Measurements from ENCODE around the gene MAK. TPM values are rescaled to one million over a fixed set of nuclear protein-coding genes. Genes with fewer than 3 reads are reported as not detected.
"Not testable (repeated sequence)": the region's sequence is repeated elsewhere in the genome, so short reads cannot be mapped to it uniquely, and the experiment has no call there.

The MAK gene
- total RNA-seq, 1 donor from 2014 or later, result 0.17 TPM

DNA sequence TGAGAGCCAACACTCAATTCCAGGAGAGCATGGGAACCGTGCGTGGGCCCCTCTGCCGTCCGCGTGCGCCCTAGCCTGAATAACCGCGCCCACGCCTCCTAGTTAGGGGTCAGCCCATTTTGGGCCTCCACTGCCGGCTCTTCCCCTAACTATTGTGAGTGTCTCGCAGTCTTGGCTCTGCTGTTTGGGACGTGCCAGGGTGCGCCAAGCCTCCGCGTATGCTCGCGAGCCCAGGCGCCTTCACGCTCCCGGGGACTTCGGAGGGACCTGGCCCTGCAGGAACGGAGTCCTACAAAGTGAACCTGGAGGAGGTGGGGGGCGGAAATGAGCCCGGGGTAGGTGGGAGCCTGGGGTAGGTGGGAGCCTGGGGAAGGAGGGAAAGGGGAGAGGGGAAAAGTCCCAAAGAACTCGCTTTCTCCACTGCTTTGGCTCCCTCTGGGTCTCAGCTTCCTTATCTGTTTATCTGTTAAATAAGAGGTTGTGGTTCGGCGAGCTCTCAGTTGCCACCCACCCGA lies 44.4 kb upstream of the MAK start:
- no peak overlapping the region for H3K4me3 ChIP-seq (ENCODE audit: low read depth, low read length)

DNA sequence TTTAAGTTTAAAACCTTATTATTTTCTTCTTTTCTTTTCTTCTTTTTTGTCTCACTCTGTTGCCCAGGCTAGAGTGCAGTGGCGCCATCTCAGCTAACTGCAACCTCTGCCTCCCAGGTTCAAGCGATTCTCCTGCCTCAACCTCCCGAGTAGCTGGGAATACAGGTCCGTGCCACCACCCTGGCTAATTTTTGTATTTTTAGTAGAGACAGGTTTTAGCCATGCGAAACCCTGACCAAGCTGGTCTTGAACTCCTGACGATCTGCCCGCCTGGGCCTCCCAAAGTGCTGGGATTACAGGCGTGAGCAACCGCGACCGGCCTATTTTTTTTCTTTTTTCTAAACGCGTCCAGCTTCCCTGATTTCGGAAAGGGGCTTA lies 43.9 kb upstream of the MAK start:
- H3K4me3 ChIP-seq (ENCODE audit: low read depth, low read length); H3K36me3 ChIP-seq (ENCODE audit: control insufficient read depth, insufficient read depth, low read length); DNase-seq (ENCODE audit: low read depth): not testable (repeated sequence)
- peaks cover 48% of the 10 kb centered on the region for H3K27me3 ChIP-seq (ENCODE audit: control insufficient read depth, insufficient read depth, low read length)

More for the DNA sequence above, 44.4 kb upstream of the MAK start:
- DNase-seq (ENCODE audit: low read depth), result no peak
- peaks cover 48% of the 10 kb centered on the region for H3K27me3 ChIP-seq (ENCODE audit: control insufficient read depth, insufficient read depth, low read length)
- H3K36me3 ChIP-seq (ENCODE audit: control insufficient read depth, insufficient read depth, low read length), result no peaks in the 10 kb centered on the region
- TF ChIP-seq, protein P1, sequence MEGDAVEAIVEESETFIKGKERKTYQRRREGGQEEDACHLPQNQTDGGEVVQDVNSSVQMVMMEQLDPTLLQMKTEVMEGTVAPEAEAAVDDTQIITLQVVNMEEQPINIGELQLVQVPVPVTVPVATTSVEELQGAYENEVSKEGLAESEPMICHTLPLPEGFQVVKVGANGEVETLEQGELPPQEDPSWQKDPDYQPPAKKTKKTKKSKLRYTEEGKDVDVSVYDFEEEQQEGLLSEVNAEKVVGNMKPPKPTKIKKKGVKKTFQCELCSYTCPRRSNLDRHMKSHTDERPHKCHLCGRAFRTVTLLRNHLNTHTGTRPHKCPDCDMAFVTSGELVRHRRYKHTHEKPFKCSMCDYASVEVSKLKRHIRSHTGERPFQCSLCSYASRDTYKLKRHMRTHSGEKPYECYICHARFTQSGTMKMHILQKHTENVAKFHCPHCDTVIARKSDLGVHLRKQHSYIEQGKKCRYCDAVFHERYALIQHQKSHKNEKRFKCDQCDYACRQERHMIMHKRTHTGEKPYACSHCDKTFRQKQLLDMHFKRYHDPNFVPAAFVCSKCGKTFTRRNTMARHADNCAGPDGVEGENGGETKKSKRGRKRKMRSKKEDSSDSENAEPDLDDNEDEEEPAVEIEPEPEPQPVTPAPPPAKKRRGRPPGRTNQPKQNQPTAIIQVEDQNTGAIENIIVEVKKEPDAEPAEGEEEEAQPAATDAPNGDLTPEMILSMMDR (IDR thresholded peaks at IDR 0.05; ENCODE audit: insufficient read depth, low read length, poor library complexity, severe bottlenecking), result no peak

DNA sequence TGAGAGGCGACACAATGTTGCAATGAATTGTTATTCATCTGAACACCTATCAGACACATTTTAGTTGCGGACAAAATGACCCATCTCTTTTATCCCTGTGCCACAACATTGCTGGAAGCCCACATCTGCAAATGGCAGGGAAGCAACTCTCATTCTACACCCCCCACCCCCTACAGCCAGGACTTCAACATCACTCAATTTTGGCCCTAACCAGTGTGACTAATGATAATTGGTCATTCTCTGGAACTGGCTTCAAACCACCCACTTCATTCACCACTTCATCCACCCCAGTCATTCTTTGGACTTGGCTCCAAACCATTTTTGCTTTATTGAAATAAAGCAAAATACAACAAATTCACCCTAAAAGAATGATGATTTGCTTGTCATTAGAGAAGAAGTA lies 42.0 kb upstream of the MAK start:
- TF ChIP-seq, protein P1 (IDR thresholded peaks at IDR 0.05; ENCODE audit: insufficient read depth, low read length, poor library complexity, severe bottlenecking), result no peak
- no peak for DNase-seq (ENCODE audit: low read depth)
- H3K36me3 ChIP-seq (ENCODE audit: control insufficient read depth, insufficient read depth, low read length), result no peaks in the 10 kb centered on the region
- H3K27me3 ChIP-seq (ENCODE audit: control insufficient read depth, insufficient read depth, low read length), result peaks cover 46% of the 10 kb centered on the region
- no peak overlapping the region for H3K4me3 ChIP-seq (ENCODE audit: low read depth, low read length)

DNA sequence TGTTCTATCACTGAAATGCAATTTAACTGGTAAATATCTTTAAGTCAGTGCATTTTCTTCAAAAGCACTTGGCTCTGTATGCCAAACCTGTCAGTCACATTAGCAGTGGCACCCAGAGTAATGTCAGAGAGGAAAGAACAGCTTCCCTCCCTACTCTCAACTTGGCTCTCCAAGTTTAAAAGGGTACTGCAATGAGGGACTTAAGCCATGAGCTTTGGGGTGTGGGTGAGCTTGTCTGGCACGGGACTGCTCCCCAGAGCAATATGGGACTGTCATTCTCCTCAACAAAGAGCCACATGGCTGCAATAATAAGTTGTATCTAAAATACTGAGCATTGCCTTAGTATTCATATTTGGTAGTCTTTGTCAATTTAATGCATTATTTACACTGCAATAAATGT lies 39.5 kb upstream of the MAK start:
- DNase-seq (ENCODE audit: low read depth), result no peak
- Histone ChIP-seq H3K4me3 (ENCODE audit: low read depth, low read length) (no peak overlapping the region), H3K36me3 (ENCODE audit: control insufficient read depth, insufficient read depth, low read length) (no peaks in the 10 kb centered on the region), H3K27me3 (ENCODE audit: control insufficient read depth, insufficient read depth, low read length) (peaks cover 26% of the 10 kb centered on the region)
- TF ChIP-seq, protein P1 (IDR thresholded peaks at IDR 0.05; ENCODE audit: insufficient read depth, low read length, poor library complexity, severe bottlenecking), result no peak

DNA sequence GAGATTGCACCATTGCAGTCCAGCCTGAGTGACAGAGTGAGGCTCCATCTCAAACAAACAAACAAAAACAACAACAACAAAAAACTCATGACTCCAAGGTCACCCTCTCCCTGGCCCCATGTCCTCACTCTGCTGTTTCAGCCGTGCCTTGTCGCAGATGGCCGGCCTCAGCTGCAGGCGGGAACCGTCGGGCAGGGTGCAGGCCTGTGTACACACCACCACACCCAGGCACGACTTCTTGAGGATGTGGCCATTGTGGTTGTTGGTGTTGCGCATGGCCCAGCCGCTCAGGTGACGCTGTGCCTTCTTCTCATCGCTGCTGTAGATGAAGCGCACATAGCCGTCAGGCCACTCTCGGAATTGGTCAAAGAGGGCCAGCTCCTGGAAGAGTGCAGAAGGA lies 38.7 kb upstream of the MAK start:
- Histone ChIP-seq H3K4me3 (ENCODE audit: low read depth, low read length) (no peak overlapping the region), H3K27me3 (ENCODE audit: control insufficient read depth, insufficient read depth, low read length) (peaks cover 18% of the 10 kb centered on the region), H3K36me3 (ENCODE audit: control insufficient read depth, insufficient read depth, low read length) (no peaks in the 10 kb centered on the region)
- TF ChIP-seq, protein P1 (IDR thresholded peaks at IDR 0.05; ENCODE audit: insufficient read depth, low read length, poor library complexity, severe bottlenecking), result no peak
- no peak for DNase-seq (ENCODE audit: low read depth)

DNA sequence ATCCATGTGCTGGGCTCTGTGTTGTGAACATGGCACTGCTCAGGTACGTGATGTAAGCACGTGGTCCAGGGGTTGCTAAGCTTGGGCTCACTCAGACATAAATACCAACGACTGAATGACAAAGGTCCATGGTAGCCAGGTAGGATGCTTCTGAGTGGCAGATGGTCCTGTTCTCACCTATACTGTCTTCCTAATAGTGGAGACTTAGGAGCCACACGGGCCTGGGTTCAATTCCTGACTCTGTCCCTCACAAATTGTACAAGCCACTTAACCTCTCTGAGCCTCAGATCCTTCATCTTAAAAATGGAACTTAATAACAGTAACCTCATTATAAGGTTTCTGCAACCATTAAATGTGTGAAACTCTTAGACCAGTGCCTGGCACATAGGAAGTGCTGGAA lies 36.7 kb upstream of the MAK start:
- DNase-seq (ENCODE audit: low read depth), result no peak
- TF ChIP-seq, protein P1 (IDR thresholded peaks at IDR 0.05; ENCODE audit: insufficient read depth, low read length, poor library complexity, severe bottlenecking), result no peak
- Histone ChIP-seq H3K36me3 (ENCODE audit: control insufficient read depth, insufficient read depth, low read length) (no peaks in the 10 kb centered on the region), H3K27me3 (ENCODE audit: control insufficient read depth, insufficient read depth, low read length) (no peaks in the 10 kb centered on the region), H3K4me3 (ENCODE audit: low read depth, low read length) (no peak overlapping the region)

Measured in kidney epithelial cell (primary cell).